Measurements from ENCODE around the gene CTNNAL1.

The CTNNAL1 gene

GRCh38 chr9:109033941-109034700 is 20.8 kb upstream of the CTNNAL1 start:
- Histone ChIP-seq H3K27me3 (ENCODE audit: insufficient read depth, low read length, poor library complexity) (no peaks in the 10 kb centered on the region), H2BK5ac (ENCODE audit: low read length) (no peak overlapping the region), H4K8ac (ENCODE audit: low read depth, low read length) (no peak overlapping the region), H4K5ac (ENCODE audit: low read length) (no peak overlapping the region), H3K79me2 (ENCODE audit: control insufficient read depth, insufficient read depth, low read length) (no peaks in the 10 kb centered on the region), H3K79me1 (ENCODE audit: low read length) (peaks cover 3% of the 10 kb centered on the region), H3K27ac (ENCODE audit: low read depth, low read length) (no peak overlapping the region), H3K9ac (ENCODE audit: low read length) (no peak overlapping the region), H3K23ac (ENCODE audit: low read length) (no peak overlapping the region), H3K4me2 (ENCODE audit: low read length) (no peak overlapping the region), H2BK15ac (replicated peaks; ENCODE audit: low read depth) (no peak overlapping the region), H3K4ac (ENCODE audit: low read depth, low read length) (no peak overlapping the region), H3K36me3 (ENCODE audit: control insufficient read depth, insufficient read depth, low read length) (peaks cover 5% of the 10 kb centered on the region), H3K56ac (ENCODE audit: low read length) (no peak overlapping the region), H2AK5ac (ENCODE audit: low read length) (no peak overlapping the region), H3K4me3 (ENCODE audit: low read length) (no peak overlapping the region), H3K18ac (ENCODE audit: low read length) (no peak overlapping the region), H2BK120ac (ENCODE audit: low read depth, low read length) (no peak overlapping the region), H3K4me1 (ENCODE audit: control insufficient read depth, low read depth, low read length) (no peaks in the 10 kb centered on the region)
- DNase-seq: no peak
- WGBS (ENCODE audit: extremely low coverage, insufficient coverage, low lambda C conversion rate): no CpG with 5 or more reads among the region's 6 CpGs

- no peaks in the 10 kb centered on the region for H3K79me2 ChIP-seq (ENCODE audit: control insufficient read depth, insufficient read depth, low read length)
- WGBS (ENCODE audit: extremely low coverage, insufficient coverage, low lambda C conversion rate): no CpG with 5 or more reads among the region's 3 CpGs
- no peak overlapping the region for H3K9ac ChIP-seq (ENCODE audit: low read length)
- H3K4ac ChIP-seq (ENCODE audit: low read depth, low read length): no peak overlapping the region
- peaks cover 3% of the 10 kb centered on the region for H3K36me3 ChIP-seq (ENCODE audit: control insufficient read depth, insufficient read depth, low read length)
- no peak overlapping the region for H3K23ac ChIP-seq (ENCODE audit: low read length)
- H2AK5ac ChIP-seq (ENCODE audit: low read length): no peak overlapping the region
- no peak overlapping the region for H3K18ac ChIP-seq (ENCODE audit: low read length)
- H3K27ac ChIP-seq (ENCODE audit: low read depth, low read length): no peak overlapping the region
- H2BK15ac ChIP-seq (replicated peaks; ENCODE audit: low read depth): no peak overlapping the region
- no peak overlapping the region for H2BK120ac ChIP-seq (ENCODE audit: low read depth, low read length)
- H4K8ac ChIP-seq (ENCODE audit: low read depth, low read length): no peak overlapping the region
- no peaks in the 10 kb centered on the region for H3K4me1 ChIP-seq (ENCODE audit: control insufficient read depth, low read depth, low read length)
- H3K4me3 ChIP-seq (ENCODE audit: low read length): no peak overlapping the region
- H4K5ac ChIP-seq (ENCODE audit: low read length): no peak overlapping the region
- H3K4me2 ChIP-seq (ENCODE audit: low read length): no peak overlapping the region
- H3K56ac ChIP-seq (ENCODE audit: low read length): no peak overlapping the region
- no peak overlapping the region for H2BK5ac ChIP-seq (ENCODE audit: low read length)
- peaks cover 1% of the 10 kb centered on the region for H3K79me1 ChIP-seq (ENCODE audit: low read length)
- DNase-seq: no peak
- H3K27me3 ChIP-seq (ENCODE audit: insufficient read depth, low read length, poor library complexity): no peaks in the 10 kb centered on the region
Observed at GRCh38 chr9:109031241-109031640, 17.9 kb upstream of the CTNNAL1 start.

- H3K79me2 ChIP-seq (ENCODE audit: control insufficient read depth, insufficient read depth, low read length): no peaks in the 10 kb centered on the region
- H4K5ac ChIP-seq (ENCODE audit: low read length): no peak overlapping the region
- no peaks in the 10 kb centered on the region for H3K4me1 ChIP-seq (ENCODE audit: control insufficient read depth, low read depth, low read length)
- H3K4me3 ChIP-seq (ENCODE audit: low read length): no peak overlapping the region
- no peak overlapping the region for H3K56ac ChIP-seq (ENCODE audit: low read length)
- no peak overlapping the region for H2BK120ac ChIP-seq (ENCODE audit: low read depth, low read length)
- H3K18ac ChIP-seq (ENCODE audit: low read length): no peak overlapping the region
- H3K27me3 ChIP-seq (ENCODE audit: insufficient read depth, low read length, poor library complexity): no peaks in the 10 kb centered on the region
- H2BK15ac ChIP-seq (replicated peaks; ENCODE audit: low read depth): no peak overlapping the region
- H3K79me1 ChIP-seq (ENCODE audit: low read length): peaks cover 1% of the 10 kb centered on the region
- H3K9ac ChIP-seq (ENCODE audit: low read length): no peak overlapping the region
- DNase-seq: no peak
- H2BK5ac ChIP-seq (ENCODE audit: low read length): no peak overlapping the region
- H4K8ac ChIP-seq (ENCODE audit: low read depth, low read length): no peak overlapping the region
- H3K23ac ChIP-seq (ENCODE audit: low read length): no peak overlapping the region
- H2AK5ac ChIP-seq (ENCODE audit: low read length): no peak overlapping the region
- H3K36me3 ChIP-seq (ENCODE audit: control insufficient read depth, insufficient read depth, low read length): peaks cover 2% of the 10 kb centered on the region
- no CpG with 5 or more reads among the region's 4 CpGs for WGBS (ENCODE audit: extremely low coverage, insufficient coverage, low lambda C conversion rate)
- H3K4ac ChIP-seq (ENCODE audit: low read depth, low read length): no peak overlapping the region
- no peak overlapping the region for H3K27ac ChIP-seq (ENCODE audit: low read depth, low read length)
- H3K4me2 ChIP-seq (ENCODE audit: low read length): no peak overlapping the region
Observed at GRCh38 chr9:109030426-109030825, 17.1 kb upstream of the CTNNAL1 start.

GRCh38 chr9:109028457-109028856 is 15.2 kb upstream of the CTNNAL1 start:
- DNase-seq: no peak
- Histone ChIP-seq H2BK5ac (ENCODE audit: low read length) (no peak overlapping the region), H3K4me2 (ENCODE audit: low read length) (no peak overlapping the region), H3K56ac (ENCODE audit: low read length) (no peak overlapping the region), H2BK120ac (ENCODE audit: low read depth, low read length) (no peak overlapping the region), H3K79me2 (ENCODE audit: control insufficient read depth, insufficient read depth, low read length) (no peaks in the 10 kb centered on the region), H4K8ac (ENCODE audit: low read depth, low read length) (no peak overlapping the region), H3K9ac (ENCODE audit: low read length) (no peak overlapping the region), H3K18ac (ENCODE audit: low read length) (no peak overlapping the region), H3K79me1 (ENCODE audit: low read length) (peaks cover 1% of the 10 kb centered on the region), H3K4ac (ENCODE audit: low read depth, low read length) (no peak overlapping the region), H4K5ac (ENCODE audit: low read length) (no peak overlapping the region), H2AK5ac (ENCODE audit: low read length) (no peak overlapping the region), H3K27me3 (ENCODE audit: insufficient read depth, low read length, poor library complexity) (no peaks in the 10 kb centered on the region), H3K4me1 (ENCODE audit: control insufficient read depth, low read depth, low read length) (no peaks in the 10 kb centered on the region), H3K23ac (ENCODE audit: low read length) (no peak overlapping the region), H3K36me3 (ENCODE audit: control insufficient read depth, insufficient read depth, low read length) (peaks cover 2% of the 10 kb centered on the region), H2BK15ac (replicated peaks; ENCODE audit: low read depth) (no peak overlapping the region), H3K27ac (ENCODE audit: low read depth, low read length) (no peak overlapping the region), H3K4me3 (ENCODE audit: low read length) (no peak overlapping the region)
- no CpG with 5 or more reads among the region's 4 CpGs for WGBS (ENCODE audit: extremely low coverage, insufficient coverage, low lambda C conversion rate)

GRCh38 chr9:109027176-109027575 is 13.9 kb upstream of the CTNNAL1 start:
- Histone ChIP-seq H3K4me1 (ENCODE audit: control insufficient read depth, low read depth, low read length) (no peaks in the 10 kb centered on the region), H3K4me3 (ENCODE audit: low read length) (no peak overlapping the region), H2BK5ac (ENCODE audit: low read length) (no peak overlapping the region), H3K27me3 (ENCODE audit: insufficient read depth, low read length, poor library complexity) (no peaks in the 10 kb centered on the region), H3K79me1 (ENCODE audit: low read length) (peaks cover 1% of the 10 kb centered on the region), H4K8ac (ENCODE audit: low read depth, low read length) (no peak overlapping the region), H2AK5ac (ENCODE audit: low read length) (no peak overlapping the region), H3K36me3 (ENCODE audit: control insufficient read depth, insufficient read depth, low read length) (no peaks in the 10 kb centered on the region), H3K4ac (ENCODE audit: low read depth, low read length) (no peak overlapping the region), H3K23ac (ENCODE audit: low read length) (no peak overlapping the region), H2BK120ac (ENCODE audit: low read depth, low read length) (no peak overlapping the region), H3K18ac (ENCODE audit: low read length) (no peak overlapping the region), H3K9ac (ENCODE audit: low read length) (no peak overlapping the region), H2BK15ac (replicated peaks; ENCODE audit: low read depth) (no peak overlapping the region), H3K4me2 (ENCODE audit: low read length) (no peak overlapping the region), H4K5ac (ENCODE audit: low read length) (no peak overlapping the region), H3K27ac (ENCODE audit: low read depth, low read length) (no peak overlapping the region), H3K79me2 (ENCODE audit: control insufficient read depth, insufficient read depth, low read length) (no peaks in the 10 kb centered on the region), H3K56ac (ENCODE audit: low read length) (no peak overlapping the region)
- no peak for DNase-seq
- WGBS (ENCODE audit: extremely low coverage, insufficient coverage, low lambda C conversion rate): no CpG with 5 or more reads among the region's 2 CpGs

GRCh38 chr9:109026306-109026705 is 13.0 kb upstream of the CTNNAL1 start:
- Histone ChIP-seq H4K5ac (ENCODE audit: low read length) (no peak overlapping the region), H2BK120ac (ENCODE audit: low read depth, low read length) (no peak overlapping the region), H2BK15ac (replicated peaks; ENCODE audit: low read depth) (no peak overlapping the region), H3K18ac (ENCODE audit: low read length) (no peak overlapping the region), H3K4me3 (ENCODE audit: low read length) (no peak overlapping the region), H3K4ac (ENCODE audit: low read depth, low read length) (no peak overlapping the region), H3K27ac (ENCODE audit: low read depth, low read length) (no peak overlapping the region), H4K8ac (ENCODE audit: low read depth, low read length) (no peak overlapping the region), H3K36me3 (ENCODE audit: control insufficient read depth, insufficient read depth, low read length) (no peaks in the 10 kb centered on the region), H3K56ac (ENCODE audit: low read length) (no peak overlapping the region), H3K23ac (ENCODE audit: low read length) (no peak overlapping the region), H3K27me3 (ENCODE audit: insufficient read depth, low read length, poor library complexity) (no peaks in the 10 kb centered on the region), H3K4me2 (ENCODE audit: low read length) (no peak overlapping the region), H3K79me1 (ENCODE audit: low read length) (peaks cover 1% of the 10 kb centered on the region), H3K4me1 (ENCODE audit: control insufficient read depth, low read depth, low read length) (no peaks in the 10 kb centered on the region), H2AK5ac (ENCODE audit: low read length) (no peak overlapping the region), H3K79me2 (ENCODE audit: control insufficient read depth, insufficient read depth, low read length) (no peaks in the 10 kb centered on the region), H3K9ac (ENCODE audit: low read length) (no peak overlapping the region), H2BK5ac (ENCODE audit: low read length) (no peak overlapping the region)
- DNase-seq: no peak
- no CpG with 5 or more reads among the region's 7 CpGs for WGBS (ENCODE audit: extremely low coverage, insufficient coverage, low lambda C conversion rate)
